IPS DF 19.7 (cell line): ENCODE measurements around the gene TRAPPC10.

Source experiments
- DNase-seq: peaks from one replicate; pipeline ENCODE4 v3.0.0-alpha.2; 2013; ENCODE audit warnings: low read depth, low spot score

TRAPPC10 gene

GRCh38 chr21:44011579-44012473, at the start of gene TRAPPC10:
TRAPPC10 (plus strand) TSS chr21:44012309; CDS start chr21:44012494, 185 bp downstream.
- DNase-seq: no peak

- no peak for DNase-seq
Observed at GRCh38 chr21:43965911-43966585, 46.1 kb upstream of the TRAPPC10 start.

DNA sequence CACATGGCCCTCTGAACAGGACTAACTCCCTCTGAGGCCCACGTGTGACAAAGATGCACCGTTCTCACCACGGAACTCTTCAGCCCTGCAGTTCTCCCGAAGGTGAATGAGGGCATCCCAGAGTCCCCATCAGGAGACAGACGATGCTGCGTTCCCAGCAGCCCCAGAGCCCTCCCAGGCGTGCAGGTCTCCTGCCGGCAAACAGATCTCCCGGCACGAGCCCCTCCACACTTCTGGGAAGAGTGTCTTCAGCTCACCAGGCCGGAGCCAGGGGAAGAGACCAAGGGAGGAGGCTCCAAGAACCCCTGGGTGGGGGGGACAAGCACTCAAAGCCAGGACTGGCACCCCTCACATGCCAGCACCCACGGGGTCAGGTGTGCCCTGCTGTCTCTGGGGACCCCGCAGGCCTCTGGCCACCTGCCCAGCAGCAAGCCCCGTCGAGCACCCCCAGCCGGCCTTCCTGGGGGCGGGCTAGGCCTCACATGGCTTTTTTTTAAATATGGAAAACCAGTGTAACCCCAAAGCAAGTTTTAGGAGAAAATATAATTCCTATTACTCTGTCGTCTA, 45.1 kb upstream of the TRAPPC10 start:
- DNase-seq: no peak

- no peak for DNase-seq
Observed at GRCh38 chr21:43967981-43968380, 44.1 kb upstream of the TRAPPC10 start.

- DNase-seq: no peak
Observed at GRCh38 chr21:43968410-43969114, 43.5 kb upstream of the TRAPPC10 start.

DNA sequence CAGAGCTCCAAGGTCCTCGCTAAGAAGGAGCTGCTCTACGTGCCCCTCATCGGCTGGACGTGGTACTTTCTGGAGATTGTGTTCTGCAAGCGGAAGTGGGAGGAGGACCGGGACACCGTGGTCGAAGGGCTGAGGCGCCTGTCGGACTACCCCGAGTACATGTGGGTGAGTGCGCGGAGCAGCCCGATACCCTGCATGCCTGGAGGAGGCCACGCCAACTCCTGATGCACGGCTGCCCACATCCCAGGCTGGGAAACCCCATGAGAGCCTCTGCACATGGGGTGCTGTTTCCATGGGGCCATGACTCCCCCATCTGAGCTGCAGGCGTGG, 43.0 kb upstream of the TRAPPC10 start:
- DNase-seq: no peak

- DNase-seq: no peak
Observed at GRCh38 chr21:43970551-43970950, 41.6 kb upstream of the TRAPPC10 start.

GRCh38 chr21:43971201-43971991, 40.7 kb upstream of the TRAPPC10 start:
- no peak for DNase-seq

DNA sequence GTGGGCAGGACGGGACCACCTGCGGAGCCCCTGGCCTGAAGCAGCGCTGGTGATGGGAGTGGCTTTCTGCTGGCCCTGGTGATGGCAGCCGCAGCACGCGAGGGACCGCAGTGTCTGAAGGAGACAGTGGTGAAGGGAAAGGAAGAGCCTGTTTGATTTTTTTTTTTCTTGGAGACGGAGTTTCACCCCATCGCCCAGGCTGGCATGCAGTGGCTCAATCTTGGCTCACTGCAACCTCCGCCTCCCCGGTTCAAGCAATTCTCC, 40.2 kb upstream of the TRAPPC10 start:
- no peak for DNase-seq

GRCh38 chr21:43972850-43973633, 39.1 kb upstream of the TRAPPC10 start:
- DNase-seq: no peak

DNA sequence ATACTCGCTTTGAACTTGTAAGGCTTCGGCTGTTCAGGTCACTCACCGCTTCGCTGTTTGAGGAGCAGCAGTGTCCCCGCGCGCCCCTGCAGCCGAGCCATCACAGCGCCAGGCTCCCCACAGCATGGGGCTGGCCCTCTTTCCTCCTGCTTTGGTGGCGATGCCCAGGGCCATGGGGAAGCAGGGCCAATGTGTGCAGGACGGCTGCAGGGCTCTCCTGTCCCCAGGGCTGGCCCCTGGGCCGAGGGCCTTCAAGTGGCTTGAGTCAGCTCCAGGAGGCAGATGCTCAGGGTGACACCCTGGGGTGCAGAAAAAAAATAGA, 38.5 kb upstream of the TRAPPC10 start:
- DNase-seq: no peak

- DNase-seq: no peak
Observed at GRCh38 chr21:43974791-43975468, 37.2 kb upstream of the TRAPPC10 start.

- DNase-seq: no peak
Observed at GRCh38 chr21:43975469-43976098, 36.5 kb upstream of the TRAPPC10 start.

GRCh38 chr21:43976661-43977060, 35.4 kb upstream of the TRAPPC10 start:
- no peak for DNase-seq

GRCh38 chr21:43978060-43978459, 34.0 kb upstream of the TRAPPC10 start:
- DNase-seq: no peak

GRCh38 chr21:43979654-43980053, 32.5 kb upstream of the TRAPPC10 start:
- DNase-seq: no peak

DNA sequence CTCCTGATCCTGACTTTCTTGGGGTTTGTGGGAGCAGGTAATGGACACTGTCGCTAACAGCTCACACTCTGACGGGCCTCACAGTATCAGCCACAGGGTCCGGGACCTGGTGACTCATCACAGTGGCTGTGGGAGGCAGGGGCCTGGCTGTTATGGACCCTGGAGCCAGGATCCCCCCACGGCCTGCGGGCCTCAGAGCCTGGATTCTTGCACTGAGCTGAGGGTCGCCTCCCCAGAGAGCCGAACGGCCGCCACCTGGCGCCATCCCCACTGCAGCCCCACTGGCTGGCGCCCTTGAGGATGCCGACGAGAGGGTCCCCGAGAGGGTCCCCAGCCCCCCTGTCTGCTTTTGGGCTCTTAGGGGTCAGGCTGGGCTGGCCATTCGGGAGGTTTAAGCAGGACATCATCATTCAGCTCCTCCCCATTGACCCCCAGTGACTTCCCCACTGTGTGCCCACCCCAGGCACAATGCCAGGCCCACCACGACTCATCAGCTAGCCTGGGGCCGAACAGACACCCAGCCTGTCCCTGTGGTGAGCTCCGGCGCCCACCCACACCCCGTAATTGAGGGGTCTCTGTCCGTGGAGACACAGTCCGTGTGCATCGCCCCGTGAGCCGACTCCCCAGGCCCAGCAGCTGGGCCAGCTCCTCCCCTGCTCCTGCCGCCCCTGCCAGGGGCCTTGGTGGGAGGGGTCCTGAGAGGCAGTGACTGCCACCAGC, 30.8 kb upstream of the TRAPPC10 start:
- no peak for DNase-seq

DNA sequence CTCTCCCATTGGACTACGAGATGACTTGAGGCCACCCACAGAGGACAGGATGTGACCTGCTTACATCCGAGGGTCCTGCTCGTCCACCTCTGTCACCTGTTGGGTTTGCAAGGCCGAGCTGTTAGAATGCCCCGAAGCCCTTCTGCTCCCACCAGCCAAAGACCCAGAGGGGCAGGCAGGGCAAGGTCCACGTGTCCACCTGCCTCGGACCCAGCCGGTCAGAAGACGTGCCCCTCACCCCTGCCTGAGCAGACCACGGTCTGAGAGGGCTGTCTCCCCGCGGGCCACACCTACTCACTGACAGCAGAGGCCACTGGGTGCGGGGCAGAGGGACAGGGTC, 30.3 kb upstream of the TRAPPC10 start:
- DNase-seq: no peak

GRCh38 chr21:43982489-43983078, 29.5 kb upstream of the TRAPPC10 start:
- no peak for DNase-seq
